Measurements from ENCODE around the gene TMEM132E. TPM values are rescaled to one million over a fixed set of nuclear protein-coding genes. Genes with fewer than 3 reads are reported as not detected.

TMEM132E gene
- total RNA-seq, 2 donors from 2014 or later = 0.15 TPM; not detected in 1

GRCh38 chr17:34623856-34624766, 44.7 kb downstream of the TMEM132E start:
- peak; percentile 55 for TF ChIP-seq CTCF (conservative IDR thresholded peaks at IDR 0.05)
- Mint-ChIP-seq H3K36me3 (ENCODE audit: low read depth) (no peaks in the 10 kb centered on the region), H3K4me1 (peaks cover 21% of the 10 kb centered on the region), H3K4me3 (no peak overlapping the region), H3K27me3 (ENCODE audit: insufficient read depth) (peaks cover 35% of the 10 kb centered on the region), H3K27ac (no peak overlapping the region), H3K9me3 (no peaks in the 10 kb centered on the region)
- Histone ChIP-seq H3K27ac (ENCODE audit: low read depth, low read length) (no peak overlapping the region), H3K27me3 (ENCODE audit: control insufficient read depth, insufficient read depth, low read length, poor library complexity, severe bottlenecking) (no peaks in the 10 kb centered on the region), H3K4me1 (ENCODE audit: control insufficient read depth, insufficient read depth, low read length) (no peaks in the 10 kb centered on the region), H3K9ac (ENCODE audit: extremely low read depth, low read length, poor library complexity, severe bottlenecking) (no peak overlapping the region), H3K9me3 (ENCODE audit: control insufficient read depth, low read length) (no peaks in the 10 kb centered on the region), H3K36me3 (ENCODE audit: control insufficient read depth, insufficient read depth, low read length) (no peaks in the 10 kb centered on the region), H3K4me3 (ENCODE audit: low read length) (no peak overlapping the region)
- WGBS, 2 experiments (ENCODE audit: insufficient coverage in 1 of 2, insufficient read length in 1 of 2) = 76 to 84% methylated on average over 7 to 12 of the region's 12 CpGs
- DNase-seq = peak; percentile 74

GRCh38 chr17:34624767-34625383, 45.5 kb downstream of the TMEM132E start:
- Histone ChIP-seq H3K4me3 (ENCODE audit: low read length) (no peak overlapping the region), H3K27me3 (ENCODE audit: control insufficient read depth, insufficient read depth, low read length, poor library complexity, severe bottlenecking) (peaks cover under 1% of the 10 kb centered on the region), H3K27ac (ENCODE audit: low read depth, low read length) (no peak overlapping the region), H3K36me3 (ENCODE audit: control insufficient read depth, insufficient read depth, low read length) (no peaks in the 10 kb centered on the region), H3K9ac (ENCODE audit: extremely low read depth, low read length, poor library complexity, severe bottlenecking) (no peak overlapping the region), H3K4me1 (ENCODE audit: control insufficient read depth, insufficient read depth, low read length) (no peaks in the 10 kb centered on the region), H3K9me3 (ENCODE audit: control insufficient read depth, low read length) (no peaks in the 10 kb centered on the region)
- WGBS, 2 experiments (ENCODE audit: insufficient coverage in 1 of 2, insufficient read length in 1 of 2) = 60 to 71% methylated on average over 4 to 7 of the region's 7 CpGs
- peaks cover 40% of the 10 kb centered on the region for H3K27me3 Mint-ChIP-seq (ENCODE audit: insufficient read depth)
- TF ChIP-seq CTCF (conservative IDR thresholded peaks at IDR 0.05) = no peak
- H3K27ac Mint-ChIP-seq = no peak overlapping the region
- H3K9me3 Mint-ChIP-seq = no peaks in the 10 kb centered on the region
- DNase-seq = no peak
- no peaks in the 10 kb centered on the region for H3K36me3 Mint-ChIP-seq (ENCODE audit: low read depth)
- H3K4me1 Mint-ChIP-seq = peaks cover 19% of the 10 kb centered on the region
- no peak overlapping the region for H3K4me3 Mint-ChIP-seq

- Histone ChIP-seq H3K4me1 (ENCODE audit: control insufficient read depth, insufficient read depth, low read length) (no peaks in the 10 kb centered on the region), H3K4me3 (ENCODE audit: low read length) (no peak overlapping the region), H3K27ac (ENCODE audit: low read depth, low read length) (no peak overlapping the region), H3K9me3 (ENCODE audit: control insufficient read depth, low read length) (no peaks in the 10 kb centered on the region), H3K27me3 (ENCODE audit: control insufficient read depth, insufficient read depth, low read length, poor library complexity, severe bottlenecking) (peaks cover 13% of the 10 kb centered on the region), H3K36me3 (ENCODE audit: control insufficient read depth, insufficient read depth, low read length) (no peaks in the 10 kb centered on the region), H3K9ac (ENCODE audit: extremely low read depth, low read length, poor library complexity, severe bottlenecking) (no peak overlapping the region)
- Mint-ChIP-seq H3K4me3 (no peak overlapping the region), H3K4me1 (peaks cover 19% of the 10 kb centered on the region), H3K36me3 (ENCODE audit: low read depth) (no peaks in the 10 kb centered on the region), H3K27me3 (ENCODE audit: insufficient read depth) (peaks cover 45% of the 10 kb centered on the region), H3K9me3 (no peaks in the 10 kb centered on the region), H3K27ac (no peak overlapping the region)
- 68 to 81% methylated on average over 26 to 53 of the region's 53 CpGs for WGBS, 2 experiments (ENCODE audit: insufficient coverage in 1 of 2, insufficient read length in 1 of 2)
- peak; percentile 50 for TF ChIP-seq CTCF (conservative IDR thresholded peaks at IDR 0.05)
- DNase-seq = peak; percentile 87
Measured at GRCh38 chr17:34626121-34626681, 46.8 kb downstream of the TMEM132E start.
